DMS53 treated with DMSO at 0.1 percent for 48 hours (cell line): Measurements from ENCODE around the gene ABCC1.

Source experiments
- DNase-seq: peaks from one replicate; lab custom pipeline; 2025; ENCODE audit not compliant: unreplicated experiment; lab: John Stamatoyannopoulos, UW

Gene ABCC1

GRCh38 chr16:15990902-15991301, 41.5 kb downstream of the ABCC1 start:
- no peak for DNase-seq

- no peak for DNase-seq
Observed at GRCh38 chr16:15993128-15993527, 43.7 kb downstream of the ABCC1 start.

- no peak for DNase-seq
Observed at GRCh38 chr16:15993541-15993940, 44.1 kb downstream of the ABCC1 start.

GRCh38 chr16:15993946-15994665, 44.7 kb downstream of the ABCC1 start:
- DNase-seq, result no peak

GRCh38 chr16:15996432-15997109, 47.2 kb downstream of the ABCC1 start:
- DNase-seq, result no peak

GRCh38 chr16:16000685-16001084, 51.3 kb downstream of the ABCC1 start:
- no peak for DNase-seq

GRCh38 chr16:16001596-16002255, 52.3 kb downstream of the ABCC1 start:
- no peak for DNase-seq

GRCh38 chr16:16003719-16004313, 54.4 kb downstream of the ABCC1 start:
- DNase-seq, result no peak

GRCh38 chr16:16004314-16004749, 54.9 kb downstream of the ABCC1 start:
- DNase-seq, result no peak

GRCh38 chr16:16005721-16006120, 56.3 kb downstream of the ABCC1 start:
- DNase-seq, result no peak

GRCh38 chr16:16006650-16007049, 57.2 kb downstream of the ABCC1 start:
- no peak for DNase-seq

GRCh38 chr16:16007743-16008111, 58.3 kb downstream of the ABCC1 start:
- no peak for DNase-seq

GRCh38 chr16:16008666-16009065, 59.2 kb downstream of the ABCC1 start:
- DNase-seq, result no peak

GRCh38 chr16:16009401-16009800, 60.0 kb downstream of the ABCC1 start:
- no peak for DNase-seq

- DNase-seq, result no peak
Observed at GRCh38 chr16:16010194-16010593, 60.8 kb downstream of the ABCC1 start.

- DNase-seq, result no peak
Observed at GRCh38 chr16:16012144-16012543, 62.7 kb downstream of the ABCC1 start.

- DNase-seq, result no peak
Observed at GRCh38 chr16:16013812-16014211, 64.4 kb downstream of the ABCC1 start.

- DNase-seq, result no peak
Observed at GRCh38 chr16:16014329-16015224, 65.2 kb downstream of the ABCC1 start.

GRCh38 chr16:16015849-16016248, 66.4 kb downstream of the ABCC1 start:
- no peak for DNase-seq

GRCh38 chr16:16016388-16016964, 67.1 kb downstream of the ABCC1 start:
- DNase-seq, result no peak
